Progenitor cell of endocrine pancreas (in vitro differentiated cells): ENCODE results near the gene HERC4. TPM values are rescaled to one million over a fixed set of nuclear protein-coding genes. Genes with fewer than 3 reads are reported as not detected.

Experiments used
- DNase-seq: peaks from one replicate; pipeline ENCODE4 v3.0.0; 2021; ENCODE audit warnings: low spot score; ENCODE audit not compliant: unreplicated experiment
- H3K27ac Mint-ChIP-seq: 2 replicates; pipeline ENCODE4 v1.8.0; 2021; ENCODE audit warnings: mild to moderate bottlenecking, moderate library complexity, mixed read lengths
- H3K27me3 Mint-ChIP-seq: 2 replicates; pipeline ENCODE4 v1.8.0; 2021; ENCODE audit warnings: mixed read lengths
- H3K36me3 Mint-ChIP-seq: 2 replicates; pipeline ENCODE4 v1.8.0; 2022; ENCODE audit warnings: mixed read lengths; ENCODE audit not compliant: insufficient read depth
- H3K4me1 Mint-ChIP-seq: 2 replicates; pipeline ENCODE4 v1.8.0; 2021; ENCODE audit warnings: low read depth, mixed read lengths
- H3K4me3 Mint-ChIP-seq: 2 replicates; pipeline ENCODE4 v1.8.0; 2021; ENCODE audit warnings: low read depth, mild to moderate bottlenecking, moderate library complexity, mixed read lengths
- H3K9me3 Mint-ChIP-seq: 2 replicates; pipeline ENCODE4 v1.8.0; 2021; ENCODE audit warnings: low read depth, mixed read lengths
- CTCF ChIP-seq: fragments of 200-600 bp; sonication (generic); IDR thresholded peaks from one replicate; pipeline ENCODE4 v1.5.0; 2021; ENCODE audit warnings: antibody characterized with exemption, mild to moderate bottlenecking; ENCODE audit not compliant: unreplicated experiment
- long read RNA-seq: library from polyadenylated mRNA; unstranded; transcript quantifications from one replicate; pipeline ENCODE4 v2.0.0, GENCODE V29; 2020
- total RNA-seq: library from RNA; stranded (reverse); gene quantifications from 2 replicates; pipeline ENCODE4 v1.2.1, GENCODE V29; 2021

Gene HERC4, protein sequence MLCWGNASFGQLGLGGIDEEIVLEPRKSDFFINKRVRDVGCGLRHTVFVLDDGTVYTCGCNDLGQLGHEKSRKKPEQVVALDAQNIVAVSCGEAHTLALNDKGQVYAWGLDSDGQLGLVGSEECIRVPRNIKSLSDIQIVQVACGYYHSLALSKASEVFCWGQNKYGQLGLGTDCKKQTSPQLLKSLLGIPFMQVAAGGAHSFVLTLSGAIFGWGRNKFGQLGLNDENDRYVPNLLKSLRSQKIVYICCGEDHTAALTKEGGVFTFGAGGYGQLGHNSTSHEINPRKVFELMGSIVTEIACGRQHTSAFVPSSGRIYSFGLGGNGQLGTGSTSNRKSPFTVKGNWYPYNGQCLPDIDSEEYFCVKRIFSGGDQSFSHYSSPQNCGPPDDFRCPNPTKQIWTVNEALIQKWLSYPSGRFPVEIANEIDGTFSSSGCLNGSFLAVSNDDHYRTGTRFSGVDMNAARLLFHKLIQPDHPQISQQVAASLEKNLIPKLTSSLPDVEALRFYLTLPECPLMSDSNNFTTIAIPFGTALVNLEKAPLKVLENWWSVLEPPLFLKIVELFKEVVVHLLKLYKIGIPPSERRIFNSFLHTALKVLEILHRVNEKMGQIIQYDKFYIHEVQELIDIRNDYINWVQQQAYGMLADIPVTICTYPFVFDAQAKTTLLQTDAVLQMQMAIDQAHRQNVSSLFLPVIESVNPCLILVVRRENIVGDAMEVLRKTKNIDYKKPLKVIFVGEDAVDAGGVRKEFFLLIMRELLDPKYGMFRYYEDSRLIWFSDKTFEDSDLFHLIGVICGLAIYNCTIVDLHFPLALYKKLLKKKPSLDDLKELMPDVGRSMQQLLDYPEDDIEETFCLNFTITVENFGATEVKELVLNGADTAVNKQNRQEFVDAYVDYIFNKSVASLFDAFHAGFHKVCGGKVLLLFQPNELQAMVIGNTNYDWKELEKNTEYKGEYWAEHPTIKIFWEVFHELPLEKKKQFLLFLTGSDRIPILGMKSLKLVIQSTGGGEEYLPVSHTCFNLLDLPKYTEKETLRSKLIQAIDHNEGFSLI
- 62.1 and 63.8 TPM in 2 replicates for total RNA-seq
- long read RNA-seq, full-length matches to known transcripts: 28 of 66 reads
- long read RNA-seq, partial matches to known transcripts: 17 of 66 reads
- long read RNA-seq, other reads (novel, unspliced or antisense): 21 of 66 reads

DNA sequence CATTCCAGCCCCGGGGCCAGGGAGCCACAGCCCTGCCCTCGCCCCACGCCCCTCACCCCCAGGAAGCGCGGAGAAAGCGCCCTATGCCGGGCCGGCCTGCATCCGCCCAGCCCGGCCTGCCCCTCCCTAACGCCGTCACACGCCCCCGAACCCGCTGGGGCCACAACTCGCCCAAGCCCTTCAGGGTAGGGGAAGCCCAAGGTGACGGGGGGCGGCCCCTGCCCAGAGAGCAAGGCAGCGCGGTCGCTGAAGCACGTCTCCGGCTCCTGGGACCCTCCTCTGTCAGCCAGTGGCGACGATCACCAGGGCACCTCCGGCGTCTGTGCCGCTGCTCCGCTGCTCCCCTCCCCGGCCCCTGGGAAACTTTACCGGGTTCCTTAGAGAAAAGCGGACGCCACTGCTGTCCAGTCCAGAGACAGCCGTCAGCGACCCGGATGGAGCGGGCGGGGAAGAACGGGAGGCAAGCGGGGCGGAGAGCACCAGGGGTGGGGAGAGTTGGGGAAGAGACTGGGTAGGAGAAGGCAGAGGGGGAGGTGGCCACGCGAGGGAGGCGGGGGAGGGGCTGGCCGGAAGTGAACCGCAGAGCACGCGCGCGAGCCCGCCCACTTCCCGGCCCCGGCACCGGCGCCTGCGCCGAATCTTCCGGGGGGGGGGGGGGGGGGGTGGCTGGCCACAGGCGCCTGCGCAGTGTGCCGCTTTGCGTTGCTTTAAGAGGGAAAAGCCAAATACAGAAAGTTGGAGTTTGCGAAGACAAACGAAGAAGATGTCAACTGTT is at the start of gene HERC4:
TSS of gene HERC4 (minus strand) at position 509 of the 775 bp plus-strand sequence. CDS start 2,175 bp downstream, outside the sequence.
- Mint-ChIP-seq H3K36me3 (peaks cover 4% of the 10 kb centered on the region), H3K27ac (peak within 1 kb of the TSS; percentile 97), H3K4me1 (peaks cover 16% of the 10 kb centered on the region), H3K4me3 (peak within 1 kb of the TSS; percentile 98), H3K27me3 (no peaks in the 10 kb centered on the region), H3K9me3 (no peaks in the 10 kb centered on the region)
- peak; percentile 83 for DNase-seq
- no peak for TF ChIP-seq CTCF

- H3K27me3 Mint-ChIP-seq: peaks cover 4% of the 10 kb centered on the region
- DNase-seq: no peak
These were observed 49.6 kb upstream of the HERC4 start for GRCh38 chr10:68124718-68125117.

GRCh38 chr10:68121852-68122251 is 46.8 kb upstream of the HERC4 start:
- TF ChIP-seq CTCF: no peak
- Mint-ChIP-seq H3K4me1 (peaks cover 5% of the 10 kb centered on the region), H3K4me3 (no peak overlapping the region), H3K27me3 (peaks cover 4% of the 10 kb centered on the region), H3K27ac (no peak overlapping the region), H3K36me3 (no peaks in the 10 kb centered on the region), H3K9me3 (no peaks in the 10 kb centered on the region)
- DNase-seq: no peak

More at GRCh38 chr10:68124718-68125117, 49.6 kb upstream of the HERC4 start:
- Mint-ChIP-seq H3K36me3 (no peaks in the 10 kb centered on the region), H3K27ac (no peak overlapping the region), H3K4me1 (peaks cover 5% of the 10 kb centered on the region), H3K4me3 (no peak overlapping the region), H3K9me3 (no peaks in the 10 kb centered on the region)
- TF ChIP-seq CTCF: no peak

DNA sequence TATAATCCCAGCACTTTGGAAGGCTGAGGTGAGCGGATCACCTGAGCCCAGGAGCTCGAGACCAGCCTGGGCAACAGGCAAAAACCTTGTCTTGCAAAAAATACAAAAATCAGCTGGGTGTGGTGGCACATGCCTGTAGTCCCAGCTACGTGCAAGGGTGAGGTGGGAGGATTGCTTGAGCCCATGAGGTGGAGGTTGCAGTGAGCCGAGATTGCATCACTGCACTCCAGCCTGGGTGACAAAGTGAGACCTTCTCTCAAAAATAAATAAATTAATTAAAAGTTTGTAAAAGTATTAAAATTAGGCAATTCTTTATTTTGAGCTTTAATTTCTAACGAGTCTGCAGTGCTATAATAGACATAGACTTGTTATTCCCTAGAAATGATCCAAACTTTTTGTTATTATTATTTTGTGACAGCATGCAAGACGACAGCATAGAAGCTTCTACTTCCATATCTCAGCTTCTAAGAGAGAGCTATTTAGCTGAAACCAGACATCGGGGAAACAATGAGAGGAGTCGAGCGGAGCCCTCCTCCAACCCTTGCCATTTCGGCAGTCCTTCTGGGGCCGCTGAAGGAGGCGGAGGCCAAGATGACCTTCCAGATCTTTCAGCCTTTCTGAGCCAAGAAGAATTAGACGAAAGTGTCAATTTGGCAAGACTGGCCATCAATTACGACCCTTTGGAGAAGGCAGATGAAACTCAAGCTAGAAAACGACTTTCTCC is 46.1 kb upstream of the HERC4 start:
- Mint-ChIP-seq H3K4me3 (no peak overlapping the region), H3K4me1 (peaks cover 5% of the 10 kb centered on the region), H3K9me3 (no peaks in the 10 kb centered on the region), H3K36me3 (no peaks in the 10 kb centered on the region), H3K27ac (no peak overlapping the region), H3K27me3 (peaks cover 4% of the 10 kb centered on the region)
- TF ChIP-seq CTCF: no peak
- DNase-seq: no peak
